ENCODE measurements around the gene GLOD4.
A peak's percentile ranks its signal among the peaks of the same experiment; 100 is the strongest.

Gene GLOD4

GRCh38 chr17:742147-742793, 39.8 kb downstream of the GLOD4 start:
- DNase-seq (ENCODE audit: low spot score), result no peak

- peak; percentile 7 for DNase-seq (ENCODE audit: low spot score)
These were observed 41.7 kb downstream of the GLOD4 start for GRCh38 chr17:740240-741017.

GRCh38 chr17:737561-738113, 44.4 kb downstream of the GLOD4 start:
- no peak for DNase-seq (ENCODE audit: low spot score)

- no peak for DNase-seq (ENCODE audit: low spot score)
These were observed 48.3 kb downstream of the GLOD4 start for GRCh38 chr17:733743-734142.

GRCh38 chr17:732902-733720, 49.0 kb downstream of the GLOD4 start:
- no peak for DNase-seq (ENCODE audit: low spot score)

GRCh38 chr17:732067-732901, 49.8 kb downstream of the GLOD4 start, which contains the start of gene TLCD3A:
TLCD3A (plus strand) TSS chr17:732596; CDS start chr17:732648, 52 bp downstream.
- DNase-seq (ENCODE audit: low spot score), result peak; percentile 36

GRCh38 chr17:731644-732066, 50.4 kb downstream of the GLOD4 start:
- DNase-seq (ENCODE audit: low spot score), result no peak

- no peak for DNase-seq (ENCODE audit: low spot score)
These were observed 53.2 kb downstream of the GLOD4 start for GRCh38 chr17:728911-729310.

- no peak for DNase-seq (ENCODE audit: low spot score)
These were observed 55.7 kb downstream of the GLOD4 start for GRCh38 chr17:726271-726919.

- DNase-seq (ENCODE audit: low spot score), result no peak
These were observed 56.3 kb downstream of the GLOD4 start for GRCh38 chr17:725746-726145.

GRCh38 chr17:725084-725483, 57.0 kb downstream of the GLOD4 start:
- no peak for DNase-seq (ENCODE audit: low spot score)

GRCh38 chr17:721540-721937, 60.5 kb downstream of the GLOD4 start:
- DNase-seq (ENCODE audit: low spot score), result no peak

- DNase-seq (ENCODE audit: low spot score), result no peak
These were observed 61.2 kb downstream of the GLOD4 start for GRCh38 chr17:720706-721539.

GRCh38 chr17:718075-718474, 64.0 kb downstream of the GLOD4 start:
- DNase-seq (ENCODE audit: low spot score), result no peak
